HG03064 (cell line): ENCODE results near the gene NOTUM.

Experiments
- ATAC-seq: cut with Tn5 transposase; IDR thresholded peaks from one replicate; pipeline ENCODE4 v1.9.1; 2021; ENCODE audit warnings: low read depth; ENCODE audit not compliant: unreplicated experiment

NOTUM gene

DNA sequence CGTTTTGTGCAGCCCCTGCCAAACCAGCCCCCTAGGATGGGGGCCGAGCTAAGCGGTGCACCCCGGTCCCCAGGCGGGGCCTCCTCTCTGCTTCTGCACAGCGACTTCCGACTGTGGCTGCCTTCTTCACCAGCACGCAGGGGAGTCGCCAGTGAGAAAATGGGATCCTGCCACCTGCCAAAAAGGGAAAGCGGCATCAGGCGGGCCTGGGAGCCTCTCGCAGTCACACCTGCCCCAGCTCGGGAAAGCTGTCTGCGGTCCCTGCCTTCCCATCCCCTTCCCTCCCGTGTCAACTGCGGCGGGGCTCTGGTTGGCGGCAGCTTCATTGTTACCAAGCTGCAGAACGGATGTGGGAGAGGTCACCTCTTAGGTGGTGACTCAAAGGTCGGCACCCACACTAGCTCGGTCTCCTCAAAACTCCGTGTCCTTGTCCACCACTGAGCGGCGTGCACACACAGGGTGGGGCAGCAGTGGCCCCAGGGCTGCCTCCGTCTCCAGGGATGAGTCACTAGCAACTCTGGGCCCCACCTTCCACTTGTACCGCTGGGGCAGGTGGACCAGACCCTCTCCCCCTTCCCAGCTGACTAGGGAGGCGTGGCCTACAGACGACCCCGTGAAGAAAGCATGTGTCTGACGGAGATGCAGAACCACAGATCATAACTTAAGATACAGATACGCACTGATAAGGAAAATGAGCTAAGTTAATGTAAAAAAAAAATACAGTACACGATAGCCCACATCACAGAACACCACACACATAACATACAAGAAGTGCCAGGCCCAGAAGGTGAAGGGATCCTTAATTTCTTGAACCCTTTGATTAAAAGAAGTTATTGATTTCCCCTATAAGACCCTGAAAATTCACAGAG is 48.3 kb downstream of the NOTUM start:
- no peak for ATAC-seq

- no peak for ATAC-seq
Observed at GRCh38 chr17:81911969-81912368, 49.0 kb downstream of the NOTUM start.

DNA sequence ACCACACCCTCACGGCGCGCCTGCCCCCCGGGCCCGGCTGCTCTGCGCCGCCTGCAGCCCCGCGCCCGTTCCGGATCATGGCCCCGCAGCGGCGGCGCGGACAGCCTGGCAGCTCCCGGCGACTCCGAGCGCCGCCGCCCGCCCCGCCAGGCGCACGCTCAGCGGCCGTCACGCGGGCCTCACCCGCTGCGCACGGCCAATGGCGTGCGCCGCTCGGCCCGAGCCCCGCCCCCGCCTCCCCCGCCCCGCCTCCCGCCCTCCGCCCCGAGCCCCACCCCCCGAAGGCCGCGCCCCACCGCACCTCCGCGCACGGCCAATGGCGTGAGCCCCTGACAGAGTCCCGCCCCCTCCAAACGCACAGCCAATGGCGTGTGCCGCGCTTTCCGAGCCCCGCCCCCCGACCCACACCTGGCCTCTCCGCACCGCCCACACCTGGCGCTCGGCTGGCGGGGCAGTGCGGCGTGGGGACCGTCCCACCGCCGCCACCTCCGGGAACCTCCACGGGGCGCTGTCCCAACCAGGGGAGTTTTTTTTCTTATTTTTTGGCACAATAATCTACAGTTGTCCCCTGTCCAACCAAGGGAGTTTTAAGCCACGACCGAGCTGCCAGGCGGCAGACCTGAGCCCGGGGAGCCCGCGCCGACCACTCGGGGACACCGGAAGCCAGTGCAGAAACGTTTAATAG is 49.6 kb downstream of the NOTUM start, which contains the start of gene PCYT2:
TSS of gene PCYT2 (minus strand) at position 123 of the 685 bp plus-strand sequence. CDS start at position 79, 44 bp downstream.
- peak; percentile 60 for ATAC-seq

GRCh38 chr17:81910840-81911276 is 50.1 kb downstream of the NOTUM start:
- peak; percentile 21 for ATAC-seq

- ATAC-seq, result no peak
Observed at GRCh38 chr17:81909966-81910839, 50.8 kb downstream of the NOTUM start.

- no peak for ATAC-seq
Observed at GRCh38 chr17:81909231-81909630, 51.8 kb downstream of the NOTUM start.

DNA sequence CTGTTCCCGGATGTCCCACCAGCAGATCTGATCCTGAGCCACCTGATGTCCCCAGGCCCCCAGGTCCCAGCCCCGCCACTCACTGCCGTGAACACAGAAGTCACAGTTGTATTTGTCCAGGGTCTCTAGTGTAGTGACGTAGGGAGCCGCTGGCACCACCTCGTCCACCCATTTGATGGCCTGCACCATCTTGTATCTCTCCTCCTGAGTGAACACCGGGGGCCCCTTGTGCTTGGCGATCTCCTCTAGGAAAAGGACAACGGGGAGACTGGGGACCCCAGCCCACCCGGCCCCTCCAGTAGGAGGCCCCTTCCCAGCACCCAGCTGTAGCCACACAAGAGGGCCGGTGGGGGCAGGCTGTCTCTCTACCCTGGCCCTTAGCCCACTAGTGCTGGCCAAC is 52.2 kb downstream of the NOTUM start:
- no peak for ATAC-seq

- ATAC-seq, result no peak
Observed at GRCh38 chr17:81907219-81908145, 53.5 kb downstream of the NOTUM start.

- no peak for ATAC-seq
Observed at GRCh38 chr17:81906476-81907218, 54.3 kb downstream of the NOTUM start.

- ATAC-seq, result no peak
Observed at GRCh38 chr17:81905993-81906392, 55.0 kb downstream of the NOTUM start.

GRCh38 chr17:81905424-81905875 is 55.5 kb downstream of the NOTUM start:
- ATAC-seq, result no peak

GRCh38 chr17:81904600-81905423 is 56.2 kb downstream of the NOTUM start:
- ATAC-seq, result no peak

DNA sequence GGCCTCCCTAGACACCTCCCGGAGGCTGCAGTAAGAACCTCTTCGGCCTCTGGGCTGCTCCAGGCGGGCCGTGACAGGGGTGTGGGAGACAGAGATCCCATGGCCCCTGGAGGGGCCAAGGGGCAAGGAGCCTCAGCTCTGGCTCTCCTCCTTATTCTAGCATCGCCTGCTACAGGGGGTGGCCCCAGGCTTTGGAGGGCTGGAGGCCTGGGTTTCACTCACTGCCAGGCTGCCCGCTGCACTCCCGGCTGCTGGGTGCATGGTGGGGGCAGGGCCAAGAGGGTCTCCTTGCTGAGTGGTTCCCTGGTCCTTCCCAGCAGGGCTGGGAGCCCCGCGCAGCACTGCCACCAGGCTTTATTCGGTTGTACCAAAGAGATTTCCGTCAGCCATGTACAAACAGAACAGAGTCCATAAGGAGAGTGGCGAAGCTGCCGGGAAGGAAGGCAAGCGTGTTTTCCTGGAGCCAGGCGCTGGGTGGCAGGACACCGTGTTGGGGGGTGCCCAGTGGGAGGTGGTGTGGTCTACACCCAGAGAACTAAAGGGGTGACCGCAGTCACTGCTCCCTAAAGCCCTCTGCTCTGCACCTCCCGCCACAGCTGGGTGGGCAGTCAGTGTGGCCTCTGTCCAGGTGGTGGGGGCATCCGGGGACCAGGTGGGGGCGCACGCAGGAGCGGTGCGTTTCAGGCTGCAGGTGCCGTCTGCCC is 56.9 kb downstream of the NOTUM start:
- ATAC-seq, result no peak

DNA sequence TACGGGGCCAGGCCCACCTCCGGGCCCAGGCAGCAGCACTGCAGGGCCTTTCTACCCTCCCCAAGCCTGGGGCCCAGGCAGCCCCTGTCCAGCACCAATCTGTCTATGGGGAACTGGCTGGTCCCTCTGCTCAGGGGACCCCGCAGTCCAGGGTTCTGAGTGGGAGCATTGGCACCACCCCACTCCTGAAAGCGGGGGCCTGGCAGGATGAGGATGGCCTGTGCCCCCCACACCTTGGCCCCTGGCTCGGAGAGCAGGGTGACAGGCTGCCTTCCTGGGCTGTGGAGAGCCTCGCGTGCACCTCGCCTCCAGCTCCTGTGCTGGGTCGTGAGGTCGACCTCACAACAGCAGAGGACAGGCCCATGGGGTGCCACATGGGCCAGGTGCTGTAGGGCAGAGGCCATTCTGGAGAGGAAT is 57.6 kb downstream of the NOTUM start:
- ATAC-seq, result no peak

DNA sequence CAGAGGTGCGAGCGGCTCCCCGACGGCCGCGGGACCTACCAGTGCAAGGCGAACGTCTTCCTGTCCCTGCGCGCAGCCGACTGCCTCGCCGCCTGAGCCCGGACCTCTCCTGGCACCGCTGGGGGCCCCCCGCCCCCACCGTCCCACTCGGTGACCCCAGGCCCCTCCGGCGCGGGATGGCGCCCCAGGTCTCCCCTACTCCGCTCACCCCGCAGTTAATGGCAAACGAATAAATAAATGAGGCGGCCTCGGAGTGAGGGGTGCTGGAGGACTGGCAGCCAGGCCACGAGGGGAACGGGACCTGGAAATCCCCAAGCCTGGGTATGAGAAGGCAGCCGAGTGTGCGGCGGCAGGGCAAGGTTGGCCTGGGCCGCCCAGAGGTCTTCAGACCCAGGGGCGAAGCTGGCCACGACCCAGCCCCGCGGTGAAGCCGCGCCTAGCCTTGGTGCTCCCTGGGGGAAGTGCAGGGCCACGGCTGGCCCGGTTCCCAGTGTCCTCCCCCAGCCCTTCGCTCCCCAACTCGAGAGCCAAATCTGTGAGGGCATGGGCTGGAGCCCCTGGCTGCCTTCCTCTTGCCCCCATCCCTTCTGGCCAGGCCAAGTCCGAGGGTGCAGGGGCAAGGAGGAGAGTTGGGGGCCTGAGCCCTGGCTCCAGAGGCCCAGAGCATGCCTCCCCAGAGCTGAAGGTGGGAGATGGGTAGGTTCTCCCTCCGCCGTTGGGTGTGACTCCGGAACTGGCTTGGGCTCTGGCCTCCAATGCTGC is 58.2 kb downstream of the NOTUM start:
- no peak for ATAC-seq
